ENCODE measurements around the gene BLOC1S2. TPM values are rescaled to one million over a fixed set of nuclear protein-coding genes. Genes with fewer than 3 reads are reported as not detected.
"Not testable (repeated sequence)": the region's sequence is repeated elsewhere in the genome, so short reads cannot be mapped to it uniquely, and the experiment has no call there.

BLOC1S2 gene
- total RNA-seq, 2 experiments from 2014 or later = 49.4 to 55.9 TPM

DNA sequence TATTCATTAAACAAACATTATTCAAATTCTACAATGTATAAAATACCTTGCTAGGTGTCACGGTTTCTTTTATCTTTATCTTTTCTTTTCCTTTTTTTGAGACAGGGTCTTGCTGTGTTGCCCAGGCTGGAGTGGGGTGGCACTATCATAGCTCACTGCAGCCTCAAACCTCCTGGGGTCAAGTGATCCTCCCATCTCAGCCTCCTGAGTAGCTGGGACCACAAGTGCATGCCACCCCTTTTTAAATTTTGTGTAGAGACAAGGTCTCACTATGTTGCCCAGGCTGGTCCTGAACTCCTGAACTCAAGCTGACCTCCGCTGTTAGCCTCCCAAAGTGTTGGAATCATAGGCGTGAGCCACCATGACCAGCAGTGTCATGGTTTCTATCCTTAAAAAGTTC lies 17.9 kb upstream of the BLOC1S2 start:
- Histone ChIP-seq H3K9me3 (ENCODE audit: control insufficient read depth in 1 of 2, insufficient read depth in 1 of 2, low read length in 2 of 2) (no peaks in the 10 kb centered on the region), H3K36me3 (ENCODE audit: insufficient read depth, low read length) (no peaks in the 10 kb centered on the region), H3K27me3 (ENCODE audit: control insufficient read depth in 1 of 2, insufficient read depth in 2 of 2, low read length in 2 of 2) (peaks cover 4 to 21% of the 10 kb centered on the region in 2 experiments), H3K4me3 (ENCODE audit: low read length) (no peak overlapping the region), H3K27ac (ENCODE audit: low read depth in 1 of 2, low read length in 2 of 2) (no peak overlapping the region), H3K4me1 (ENCODE audit: insufficient read depth, low read length) (no peaks in the 10 kb centered on the region)
- ATAC-seq (ENCODE audit: poor library complexity) = no peak
- Mint-ChIP-seq H3K4me3 (no peak overlapping the region), H3K4me1 (ENCODE audit: low read depth) (no peaks in the 10 kb centered on the region), H3K27ac (no peak overlapping the region), H3K36me3 (ENCODE audit: low read depth) (no peaks in the 10 kb centered on the region), H3K9me3 (no peaks in the 10 kb centered on the region), H3K27me3 (peaks cover 75% of the 10 kb centered on the region)
- POLR2A ChIA-PET = no interaction called here
- CTCF ChIA-PET = no interaction called here
- no peak for TF ChIP-seq CTCF (IDR thresholded peaks at IDR 0.05)
- no peak for DNase-seq
- intact Hi-C loops (cut with DNase I, micrococcal nuclease) = no loop called here

- Histone ChIP-seq H3K36me3 (ENCODE audit: insufficient read depth, low read length) (no peaks in the 10 kb centered on the region), H3K4me1 (ENCODE audit: insufficient read depth, low read length) (no peaks in the 10 kb centered on the region), H3K9me3 (ENCODE audit: control insufficient read depth in 1 of 2, insufficient read depth in 1 of 2, low read length in 2 of 2) (no peaks in the 10 kb centered on the region), H3K27ac (ENCODE audit: low read depth in 1 of 2, low read length in 2 of 2) (no peak overlapping the region), H3K27me3 (ENCODE audit: control insufficient read depth in 1 of 2, insufficient read depth in 2 of 2, low read length in 2 of 2) (peaks cover 4 to 21% of the 10 kb centered on the region in 2 experiments), H3K4me3 (ENCODE audit: low read length) (no peak overlapping the region)
- Mint-ChIP-seq H3K9me3 (no peaks in the 10 kb centered on the region), H3K27ac (no peak overlapping the region), H3K36me3 (ENCODE audit: low read depth) (no peaks in the 10 kb centered on the region), H3K27me3 (peaks cover 77% of the 10 kb centered on the region), H3K4me1 (ENCODE audit: low read depth) (no peaks in the 10 kb centered on the region), H3K4me3 (no peak overlapping the region)
- DNase-seq = peak in 1 of 14 experiments; percentile 17
- TF ChIP-seq CTCF (IDR thresholded peaks at IDR 0.05) = peak; percentile 42
- intact Hi-C loops (cut with DNase I, micrococcal nuclease) = no loop called here
- no peak for ATAC-seq (ENCODE audit: poor library complexity)
- ChIA-PET CTCF (interaction anchor here (0.6 to 1.5 kb wide), 2 partner anchors 28 to 91 kb away, joined by 3 read pairs; no protein-coding TSS in a partner anchor), POLR2A (no interaction called here)
These were observed 17.3 kb upstream of the BLOC1S2 start for GRCh38 chr10:100303724-100304319.

- not testable (repeated sequence) for H3K36me3 Mint-ChIP-seq (ENCODE audit: low read depth)
- H3K27me3 Mint-ChIP-seq = peaks cover 69% of the 10 kb centered on the region
These were observed 14.6 kb upstream of the BLOC1S2 start for GRCh38 chr10:100301123-100301522.

DNA sequence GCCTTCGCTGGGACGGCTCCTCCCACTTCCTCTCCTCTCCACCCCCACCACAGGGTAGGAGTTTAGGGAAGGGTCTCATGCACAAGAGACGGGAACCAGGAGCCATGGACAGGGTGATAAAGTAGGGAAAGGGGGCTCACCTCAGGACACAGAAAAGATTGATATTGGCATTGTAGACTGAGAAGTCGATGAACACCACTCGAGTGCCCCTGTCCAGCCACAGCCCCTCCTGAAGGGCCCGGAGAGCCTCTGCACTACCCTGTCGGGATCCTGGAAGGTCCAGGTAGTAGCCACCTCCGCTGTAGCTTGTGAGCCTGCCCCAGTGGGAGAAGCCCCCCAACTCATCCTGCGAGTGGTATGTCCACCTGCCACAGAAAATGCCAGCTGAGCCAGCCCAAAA lies 10.8 kb upstream of the BLOC1S2 start:
- Histone ChIP-seq H3K4me3 (ENCODE audit: low read length) (no peak overlapping the region), H3K36me3 (ENCODE audit: insufficient read depth, low read length) (no peaks in the 10 kb centered on the region), H3K9me3 (ENCODE audit: control insufficient read depth in 1 of 2, insufficient read depth in 1 of 2, low read length in 2 of 2) (no peaks in the 10 kb centered on the region), H3K4me1 (ENCODE audit: insufficient read depth, low read length) (no peaks in the 10 kb centered on the region), H3K27ac (ENCODE audit: low read depth in 1 of 2, low read length in 2 of 2) (no peak overlapping the region), H3K27me3 (ENCODE audit: control insufficient read depth in 1 of 2, insufficient read depth in 2 of 2, low read length in 2 of 2) (peaks cover 7 to 9% of the 10 kb centered on the region in 2 experiments)
- CTCF ChIA-PET = no interaction called here
- ATAC-seq (ENCODE audit: poor library complexity) (no peak), DNase-seq (no peak)
- H3K4me3 Mint-ChIP-seq = no peak overlapping the region
- no peaks in the 10 kb centered on the region for H3K4me1 Mint-ChIP-seq (ENCODE audit: low read depth)
- no peak overlapping the region for H3K27ac Mint-ChIP-seq
- intact Hi-C loops (cut with DNase I, micrococcal nuclease) = no loop called here
- H3K27me3 Mint-ChIP-seq = peaks cover 65% of the 10 kb centered on the region
- POLR2A ChIA-PET = no interaction called here
- H3K9me3 Mint-ChIP-seq = no peaks in the 10 kb centered on the region
- no peaks in the 10 kb centered on the region for H3K36me3 Mint-ChIP-seq (ENCODE audit: low read depth)
- no peak for TF ChIP-seq CTCF (IDR thresholded peaks at IDR 0.05)

More at GRCh38 chr10:100301123-100301522, 14.6 kb upstream of the BLOC1S2 start:
- H3K4me3 Mint-ChIP-seq; POLR2A ChIA-PET; H3K9me3 Mint-ChIP-seq; H3K4me1 Mint-ChIP-seq (ENCODE audit: low read depth); intact Hi-C loops (cut with DNase I, micrococcal nuclease); ATAC-seq (ENCODE audit: poor library complexity); H3K27ac Mint-ChIP-seq; H3K4me3 ChIP-seq (ENCODE audit: low read length); H3K27ac ChIP-seq (ENCODE audit: low read depth in 1 of 2, low read length in 2 of 2); CTCF ChIA-PET; H3K9me3 ChIP-seq (ENCODE audit: control insufficient read depth in 1 of 2, insufficient read depth in 1 of 2, low read length in 2 of 2); H3K36me3 ChIP-seq (ENCODE audit: insufficient read depth, low read length); H3K4me1 ChIP-seq (ENCODE audit: insufficient read depth, low read length); DNase-seq: not testable (repeated sequence)
- H3K27me3 ChIP-seq (ENCODE audit: control insufficient read depth in 1 of 2, insufficient read depth in 2 of 2, low read length in 2 of 2) = peaks cover 6 to 23% of the 10 kb centered on the region in 2 experiments

Measured in CD4-positive, alpha-beta T cell (primary cell).